GM21381 (cell line): Measurements from ENCODE around the gene AJM1.
"Not testable (repeated sequence)": the region's sequence is repeated elsewhere in the genome, so short reads cannot be mapped to it uniquely, and the experiment has no call there.

Experiments used
- ATAC-seq: cut with Tn5 transposase; IDR thresholded peaks from one replicate; pipeline ENCODE4 v1.9.1; 2021; ENCODE audit warnings: mild to moderate bottlenecking, moderate library complexity; ENCODE audit not compliant: unreplicated experiment

The AJM1 gene

DNA sequence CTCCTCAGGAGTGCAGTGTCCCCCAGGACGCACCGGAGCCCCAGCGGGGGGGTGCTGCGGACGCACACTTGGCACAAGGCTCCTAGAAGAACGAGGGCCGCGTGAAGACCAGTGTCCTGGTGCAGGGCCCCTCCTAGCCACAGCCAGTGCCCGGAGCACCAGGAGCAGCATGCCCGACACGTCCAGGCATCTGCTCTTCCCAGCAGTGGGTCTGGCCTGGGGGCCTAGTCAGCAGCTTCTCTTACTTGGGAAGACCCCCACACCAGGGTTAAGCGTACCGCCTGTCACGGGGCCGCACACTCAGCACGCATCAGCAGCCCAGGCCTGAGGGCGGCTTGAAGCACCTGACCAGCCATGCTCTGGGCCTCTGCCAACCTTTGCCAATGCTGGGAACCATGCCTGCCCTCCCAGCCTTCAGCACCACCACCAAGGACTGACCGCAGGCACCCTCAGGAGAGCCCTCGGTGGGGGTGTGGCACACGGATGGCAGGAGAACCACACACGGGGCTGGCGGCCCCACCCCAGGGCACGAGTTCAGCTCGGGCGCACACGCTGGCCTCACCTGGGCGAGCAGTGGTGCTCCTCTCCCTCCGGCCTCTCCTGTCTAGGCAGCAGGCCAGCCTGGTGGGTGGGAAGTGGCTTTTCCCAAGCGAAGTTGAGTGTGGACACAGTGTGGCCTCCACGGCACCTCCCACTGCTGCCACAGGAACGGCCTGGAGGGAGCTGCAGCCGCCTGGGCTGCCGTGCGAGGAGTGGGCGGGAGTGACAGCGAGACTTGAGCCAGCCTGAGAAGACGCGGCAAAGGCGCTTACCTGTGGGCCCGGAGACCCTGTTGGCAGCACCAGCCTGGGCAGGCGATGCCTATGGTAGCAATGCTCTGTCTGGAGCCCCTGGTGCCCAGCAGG is 12.0 kb upstream of the AJM1 start:
- ATAC-seq: no peak

DNA sequence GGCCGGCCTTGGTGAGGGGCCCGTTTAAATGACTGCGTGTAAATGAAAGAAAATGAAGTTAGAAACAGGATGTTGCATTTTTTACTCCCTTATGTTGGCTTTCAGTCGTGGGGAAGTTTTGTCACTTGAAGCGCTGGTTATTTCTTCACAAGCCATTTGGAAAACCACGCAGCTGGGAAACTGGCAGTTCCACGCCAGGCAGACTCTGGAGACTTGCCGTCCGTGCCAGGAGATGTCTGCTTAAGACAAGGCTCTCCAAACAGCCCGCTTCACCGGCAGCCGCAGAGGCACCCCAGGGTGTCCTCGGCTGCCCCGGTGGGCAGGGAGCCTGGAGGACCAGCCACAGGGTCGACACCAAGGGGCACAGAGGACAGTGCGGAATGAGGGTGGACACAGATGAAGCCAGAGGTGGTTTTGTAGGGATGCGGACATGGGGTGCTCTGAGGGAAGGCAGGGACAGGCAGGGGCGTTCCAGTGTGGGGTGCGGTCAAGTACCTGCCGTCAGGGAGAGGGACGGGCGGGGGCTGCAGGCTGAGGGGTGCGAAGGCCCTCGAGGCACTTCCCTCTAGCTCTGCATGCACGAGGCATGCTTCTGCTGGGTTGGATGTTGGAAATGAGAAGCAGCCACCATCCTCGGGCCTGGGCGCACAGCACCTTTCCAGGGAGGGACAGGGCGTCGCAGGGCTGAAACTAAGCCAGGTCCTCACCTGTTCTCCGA is 11.1 kb upstream of the AJM1 start:
- no peak for ATAC-seq

DNA sequence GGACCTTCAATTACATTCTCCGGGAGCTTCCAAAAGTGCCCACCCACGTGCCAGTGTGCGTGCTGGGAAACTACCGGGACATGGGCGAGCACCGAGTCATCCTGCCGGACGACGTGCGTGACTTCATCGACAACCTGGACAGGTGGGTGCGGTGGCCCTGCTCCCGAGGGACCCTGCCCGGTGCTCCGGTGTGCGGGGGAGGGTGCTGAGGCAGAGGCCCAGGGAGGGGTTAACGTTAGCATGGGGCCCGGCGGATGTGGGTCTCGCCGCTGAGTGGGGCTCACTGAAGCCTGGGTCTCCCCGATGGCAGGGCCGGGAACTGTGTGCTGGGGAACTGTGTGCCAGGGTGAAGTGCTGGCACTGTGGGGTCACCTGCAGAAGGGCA is 10.6 kb upstream of the AJM1 start:
- ATAC-seq: no peak

DNA sequence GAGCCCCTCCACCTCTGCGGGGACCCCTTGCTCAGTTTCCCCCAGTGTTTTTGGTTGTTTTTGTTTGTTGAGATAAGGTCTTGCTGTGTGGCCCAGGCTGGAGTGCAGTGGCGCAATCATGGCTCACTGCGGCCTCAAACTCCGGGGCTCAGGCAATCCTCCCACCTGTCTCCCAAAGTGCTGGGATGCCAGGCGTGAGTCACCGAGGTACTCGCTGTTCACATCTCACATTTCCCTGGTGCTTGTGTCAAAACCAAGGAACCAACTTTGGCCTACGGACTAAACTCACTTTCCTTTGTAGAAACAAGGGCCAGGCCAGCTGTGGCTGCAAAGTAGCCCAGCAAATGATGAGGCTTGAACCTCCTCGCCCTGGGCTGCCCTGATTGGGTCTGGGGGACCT is 9.7 kb upstream of the AJM1 start:
- no peak for ATAC-seq

DNA sequence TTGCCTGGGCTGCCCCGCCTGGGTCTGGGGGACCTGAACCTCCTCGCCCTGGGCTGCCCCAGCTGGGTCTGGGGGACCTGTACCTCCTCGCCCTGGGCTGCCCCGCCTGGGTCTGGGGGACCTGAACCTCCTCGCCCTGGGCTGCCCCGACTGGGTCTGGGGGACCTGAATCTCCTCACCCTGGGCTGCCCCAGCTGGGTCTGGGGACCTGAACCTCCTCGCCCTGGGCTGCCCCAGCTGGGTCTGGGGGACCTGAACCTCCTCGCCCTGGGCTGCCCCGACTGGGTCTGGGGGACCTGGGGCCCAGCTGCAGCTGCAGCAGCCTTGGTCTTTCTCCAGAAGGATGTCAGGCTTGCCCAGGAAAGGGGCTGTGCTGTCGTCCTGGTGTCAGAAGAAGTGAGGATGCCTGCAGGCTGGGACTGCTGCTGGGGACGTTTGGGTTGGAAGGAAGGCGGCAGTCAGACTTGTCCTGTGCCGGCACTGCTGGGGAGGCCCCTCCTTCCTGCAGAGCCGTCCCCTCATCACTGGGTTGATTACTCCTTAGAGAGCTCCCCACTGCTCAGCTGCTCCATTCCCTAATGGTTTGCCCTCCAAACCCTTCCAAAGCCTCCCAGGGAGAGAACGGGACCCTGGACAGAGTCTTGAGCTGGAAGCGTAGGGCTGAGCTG is 8.8 kb upstream of the AJM1 start:
- ATAC-seq: not testable (repeated sequence)

DNA sequence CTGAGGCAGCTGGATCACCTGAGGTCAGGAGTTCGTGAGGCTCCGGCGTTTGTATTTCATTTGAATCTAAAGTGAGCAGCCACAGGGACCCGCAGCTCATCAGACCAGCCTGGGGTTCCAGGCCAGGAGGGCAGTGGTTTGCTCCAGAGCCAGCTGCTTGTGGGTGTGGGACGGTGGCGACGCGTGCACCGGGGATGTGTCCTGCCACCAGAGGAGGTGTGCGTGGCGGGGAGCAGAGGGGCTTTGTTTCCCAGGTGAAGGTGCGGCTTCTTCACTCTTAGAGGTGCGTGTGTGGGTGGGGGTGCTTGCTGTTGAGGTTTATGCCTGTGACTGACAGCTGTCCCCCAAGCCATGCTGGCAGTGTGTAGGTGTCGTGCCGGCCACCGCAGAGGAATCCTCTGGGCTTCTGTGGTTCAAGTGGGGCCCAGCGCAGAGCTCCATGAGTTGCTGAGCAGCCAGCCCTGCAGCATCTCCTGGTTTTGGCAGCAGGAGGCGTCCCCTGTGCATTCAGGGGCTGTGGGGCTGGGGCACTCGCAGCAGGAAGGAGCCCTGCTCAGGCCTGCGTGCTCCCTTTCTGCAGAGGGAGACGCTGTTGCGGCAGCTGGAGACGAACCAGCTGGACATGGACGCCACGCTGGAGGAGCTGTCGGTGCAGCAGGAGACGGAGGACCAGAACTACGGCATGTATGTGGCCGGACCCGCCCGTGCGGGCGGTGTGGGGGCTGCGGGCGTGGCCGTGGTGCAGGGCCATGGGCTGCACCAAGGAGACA is 6.9 kb upstream of the AJM1 start:
- no peak for ATAC-seq

DNA sequence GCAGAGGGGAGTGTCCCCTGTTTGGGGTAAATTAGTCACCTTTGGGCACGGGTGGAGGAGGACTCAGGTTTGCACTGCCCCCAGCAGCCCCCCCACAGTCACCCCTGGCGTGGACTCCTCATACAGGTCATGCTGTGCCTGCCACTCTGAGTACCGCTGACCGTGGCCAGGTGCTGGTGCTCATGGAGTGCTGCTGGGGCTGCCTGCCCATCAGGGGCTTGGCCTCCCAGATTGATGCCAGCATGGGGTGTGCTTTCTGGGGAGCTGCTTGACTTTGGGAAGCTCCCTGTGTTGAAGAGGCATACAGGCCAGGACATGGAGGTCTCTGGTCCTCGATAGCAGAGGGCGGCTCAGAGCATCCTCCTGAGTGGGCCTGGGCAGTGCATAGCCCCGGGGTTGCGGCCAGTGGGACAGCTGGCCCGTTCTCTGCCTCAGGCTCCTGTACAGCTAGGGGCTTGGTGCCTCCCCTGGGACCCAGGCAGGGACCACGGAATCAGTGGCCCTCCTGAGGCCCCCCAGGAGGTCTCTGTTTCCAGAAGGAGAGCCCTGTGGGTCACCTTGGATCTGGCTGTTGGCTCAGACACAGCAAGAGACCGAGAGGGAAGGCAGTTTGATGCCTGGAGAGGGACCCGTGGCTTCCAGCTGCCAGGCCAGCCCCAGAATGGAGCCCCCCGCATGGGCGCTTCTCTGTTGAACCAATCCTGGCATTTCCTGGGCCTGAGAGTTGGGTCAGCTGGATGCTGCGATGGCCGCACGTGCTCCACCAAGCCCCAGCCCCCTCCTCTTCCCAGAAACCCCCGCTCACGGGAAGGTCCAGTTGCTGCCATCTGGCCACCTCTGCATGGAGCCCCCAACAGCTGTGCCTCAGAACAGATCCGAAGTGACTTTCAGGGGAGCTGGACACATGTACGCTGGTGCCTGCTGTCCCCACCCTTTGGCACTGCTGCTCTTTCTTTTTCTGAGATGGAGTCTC is 6.1 kb upstream of the AJM1 start:
- no peak for ATAC-seq

DNA sequence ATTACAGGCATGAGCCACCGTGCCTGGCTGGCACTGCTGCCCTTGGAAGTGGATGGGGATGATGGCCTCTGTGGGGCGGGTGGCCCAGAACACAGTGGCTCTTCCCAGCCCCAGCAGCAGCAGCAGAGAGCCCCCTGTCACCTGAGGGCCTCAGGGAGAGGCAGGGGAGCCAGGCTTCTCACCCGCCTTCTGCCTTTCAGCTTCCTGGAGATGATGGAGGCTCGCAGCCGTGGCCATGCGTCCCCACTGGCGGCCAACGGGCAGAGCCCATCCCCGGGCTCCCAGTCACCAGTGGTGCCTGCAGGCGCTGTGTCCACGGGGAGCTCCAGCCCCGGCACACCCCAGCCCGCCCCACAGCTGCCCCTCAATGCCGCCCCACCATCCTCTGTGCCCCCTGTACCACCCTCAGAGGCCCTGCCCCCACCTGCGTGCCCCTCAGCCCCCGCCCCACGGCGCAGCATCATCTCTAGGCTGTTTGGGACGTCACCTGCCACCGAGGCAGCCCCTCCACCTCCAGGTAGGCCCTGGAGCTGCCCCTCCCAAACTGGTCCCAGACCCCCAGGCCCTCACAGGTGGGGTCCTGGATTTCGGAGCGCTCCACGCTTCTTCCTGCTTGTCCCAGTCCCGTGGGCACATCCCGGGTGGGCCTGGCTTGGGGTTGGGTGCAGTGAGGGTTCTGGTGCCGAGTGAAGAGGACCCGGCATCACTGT is 5.0 kb upstream of the AJM1 start:
- ATAC-seq: no peak

DNA sequence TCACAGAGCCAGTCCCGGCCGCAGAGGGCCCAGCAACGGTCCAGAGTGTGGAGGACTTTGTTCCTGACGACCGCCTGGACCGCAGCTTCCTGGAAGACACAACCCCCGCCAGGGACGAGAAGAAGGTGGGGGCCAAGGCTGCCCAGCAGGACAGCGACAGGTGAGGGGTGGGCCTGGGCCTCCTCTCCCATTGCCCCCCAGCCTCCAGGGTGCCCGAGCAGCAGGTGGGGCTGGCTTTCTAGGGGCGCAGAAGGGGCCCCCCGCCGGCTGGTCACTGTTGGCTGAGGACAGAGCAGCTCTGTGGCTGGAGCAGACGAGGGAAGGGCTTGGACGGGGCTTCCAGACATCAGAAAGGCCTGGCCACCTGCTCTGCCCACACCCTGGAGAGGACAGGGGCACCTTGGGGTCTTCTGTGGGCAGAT is 4.4 kb upstream of the AJM1 start:
- not testable (repeated sequence) for ATAC-seq

DNA sequence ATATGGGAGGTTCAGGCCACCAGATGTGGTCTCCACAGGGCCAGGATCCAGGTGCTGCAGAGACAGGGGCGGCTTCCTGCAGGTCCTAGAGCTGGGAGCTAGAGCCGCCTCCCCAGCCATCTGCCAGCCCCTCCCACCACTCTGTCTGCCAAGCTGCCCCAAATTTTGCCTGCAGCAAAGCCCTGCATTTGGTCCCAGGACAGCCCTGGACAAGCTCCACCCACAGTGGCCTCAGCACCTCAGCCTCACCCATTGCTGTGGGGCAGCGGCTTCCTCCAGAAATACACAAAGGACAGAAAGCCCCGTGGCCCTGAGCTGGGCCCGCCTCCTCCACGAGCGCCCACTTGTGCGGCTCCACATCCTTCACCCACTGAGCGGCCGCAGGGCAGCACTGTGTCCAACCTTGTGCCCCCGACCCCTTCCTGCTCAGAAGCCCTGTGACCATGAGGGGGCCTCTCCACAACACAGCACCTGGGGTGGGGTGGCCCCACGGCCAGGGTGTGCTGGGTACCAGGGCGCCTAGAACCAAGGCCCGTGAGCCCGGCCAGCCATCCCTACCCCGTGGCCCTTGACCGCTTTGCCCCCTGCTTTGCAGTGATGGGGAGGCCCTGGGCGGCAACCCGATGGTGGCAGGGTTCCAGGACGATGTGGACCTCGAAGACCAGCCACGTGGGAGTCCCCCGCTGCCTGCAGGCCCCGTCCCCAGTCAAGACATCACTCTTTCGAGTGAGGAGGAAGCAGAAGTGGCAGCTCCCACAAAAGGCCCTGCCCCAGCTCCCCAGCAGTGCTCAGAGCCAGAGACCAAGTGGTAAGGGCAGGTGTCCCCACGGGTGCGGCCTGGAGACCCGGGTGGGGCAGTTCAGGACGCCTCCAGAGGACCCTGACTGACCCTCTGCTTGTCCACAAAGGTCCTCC is 3.7 kb upstream of the AJM1 start:
- ATAC-seq: no peak

DNA sequence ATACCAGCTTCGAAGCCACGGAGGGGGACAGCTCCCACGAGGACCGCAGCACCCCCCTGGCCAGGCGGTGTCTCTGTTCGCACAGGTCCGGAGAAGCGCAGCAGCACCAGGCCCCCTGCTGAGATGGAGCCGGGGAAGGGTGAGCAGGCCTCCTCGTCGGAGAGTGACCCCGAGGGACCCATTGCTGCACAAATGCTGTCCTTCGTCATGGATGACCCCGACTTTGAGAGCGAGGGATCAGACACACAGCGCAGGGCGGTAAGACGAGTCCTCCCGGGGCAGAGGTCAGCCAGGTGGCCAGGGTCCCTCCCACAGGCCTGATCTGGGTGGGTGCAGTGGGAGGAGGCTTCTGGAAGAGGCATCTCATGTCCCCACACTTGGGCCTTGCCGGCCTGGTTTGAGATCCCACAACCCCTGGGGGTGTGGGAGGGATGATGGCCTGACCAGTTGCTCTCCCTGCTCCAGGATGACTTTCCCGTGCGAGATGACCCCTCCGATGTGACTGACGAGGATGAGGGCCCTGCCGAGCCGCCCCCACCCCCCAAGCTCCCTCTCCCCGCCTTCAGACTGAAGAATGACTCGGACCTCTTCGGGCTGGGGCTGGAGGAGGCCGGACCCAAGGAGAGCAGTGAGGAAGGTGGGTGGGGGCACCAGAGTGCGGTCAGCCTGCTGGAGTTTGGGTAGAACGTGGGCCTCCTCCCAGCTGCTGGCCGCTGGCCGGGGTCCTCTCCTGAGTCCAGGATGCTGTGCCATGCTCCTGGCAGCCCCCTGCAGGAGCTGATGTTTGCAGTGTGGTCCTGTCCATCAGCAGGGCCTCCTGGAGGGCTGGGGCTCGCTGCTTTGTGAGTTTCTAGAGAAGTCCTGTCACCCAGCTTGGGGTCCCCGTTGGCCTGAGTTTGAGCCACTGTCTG is 2.8 kb upstream of the AJM1 start:
- no peak for ATAC-seq

DNA sequence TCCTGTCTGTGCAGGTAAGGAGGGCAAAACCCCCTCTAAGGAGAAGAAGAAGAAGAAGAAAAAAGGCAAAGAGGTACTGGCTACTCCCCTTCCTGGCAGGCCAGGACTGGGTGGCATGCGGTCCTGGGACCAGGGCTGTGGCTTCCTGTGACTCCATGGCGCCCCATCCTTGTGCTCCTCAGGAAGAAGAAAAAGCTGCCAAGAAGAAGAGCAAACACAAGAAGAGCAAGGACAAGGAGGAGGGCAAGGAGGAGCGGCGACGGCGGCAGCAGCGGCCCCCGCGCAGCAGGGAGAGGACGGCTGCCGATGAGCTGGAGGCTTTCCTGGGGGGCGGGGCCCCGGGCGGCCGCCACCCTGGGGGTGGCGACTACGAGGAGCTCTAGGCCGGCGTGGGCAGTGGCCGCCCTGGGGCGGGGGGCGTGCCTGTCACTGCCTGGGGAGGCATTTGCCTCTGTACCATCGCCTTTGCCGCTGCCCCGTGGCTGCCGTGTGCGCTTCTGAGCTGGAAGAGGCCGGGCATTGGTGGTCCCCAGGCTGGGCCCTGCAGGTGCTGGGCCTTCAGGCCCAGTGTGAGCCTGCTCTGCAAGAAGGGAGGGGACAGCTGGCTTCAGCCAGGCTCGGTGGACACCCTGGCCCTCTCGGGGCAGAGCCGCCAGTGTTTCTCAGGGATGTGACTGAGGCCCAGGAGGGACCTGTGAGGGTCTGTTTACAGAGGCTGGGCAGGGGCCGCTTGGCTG is 2.0 kb upstream of the AJM1 start:
- no peak for ATAC-seq

DNA sequence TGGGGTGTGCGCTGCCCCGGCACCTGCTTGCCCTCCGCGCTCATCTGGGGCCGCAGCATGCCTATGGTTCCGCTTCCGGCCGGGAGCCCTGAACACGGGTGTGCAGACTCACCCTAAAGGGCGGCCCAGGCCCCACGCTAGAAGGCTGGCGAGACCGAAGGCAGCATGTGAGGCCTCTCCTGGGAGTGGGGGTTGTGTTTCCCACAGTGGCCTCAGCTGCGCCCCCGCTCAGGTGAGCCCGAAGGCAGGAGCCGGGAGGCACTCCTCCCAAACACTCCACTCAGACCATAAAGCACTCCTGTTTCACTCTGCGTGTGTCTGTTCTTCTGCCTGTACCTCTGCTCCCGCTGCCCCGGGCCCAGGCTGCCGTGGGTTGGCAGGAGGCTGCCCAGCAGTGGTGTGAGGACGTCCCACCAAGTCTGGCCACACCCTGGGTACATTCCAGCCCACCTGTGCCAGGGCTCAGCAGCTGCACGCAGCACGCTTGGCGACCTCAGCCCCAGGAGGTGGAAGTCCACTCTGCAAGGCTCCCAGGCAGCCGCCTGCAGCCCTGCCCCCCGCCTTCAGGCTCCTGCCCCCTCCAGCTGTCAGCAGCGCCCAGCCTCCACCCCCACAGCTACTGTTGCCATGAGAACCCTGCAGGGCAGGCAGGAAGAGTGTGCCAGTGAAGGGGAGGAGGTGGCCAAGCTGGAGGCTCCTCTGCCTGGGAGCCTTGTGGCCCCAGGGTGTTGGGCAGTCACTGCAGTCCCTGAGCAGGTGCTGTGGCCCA is 1.2 kb upstream of the AJM1 start:
- ATAC-seq: no peak

DNA sequence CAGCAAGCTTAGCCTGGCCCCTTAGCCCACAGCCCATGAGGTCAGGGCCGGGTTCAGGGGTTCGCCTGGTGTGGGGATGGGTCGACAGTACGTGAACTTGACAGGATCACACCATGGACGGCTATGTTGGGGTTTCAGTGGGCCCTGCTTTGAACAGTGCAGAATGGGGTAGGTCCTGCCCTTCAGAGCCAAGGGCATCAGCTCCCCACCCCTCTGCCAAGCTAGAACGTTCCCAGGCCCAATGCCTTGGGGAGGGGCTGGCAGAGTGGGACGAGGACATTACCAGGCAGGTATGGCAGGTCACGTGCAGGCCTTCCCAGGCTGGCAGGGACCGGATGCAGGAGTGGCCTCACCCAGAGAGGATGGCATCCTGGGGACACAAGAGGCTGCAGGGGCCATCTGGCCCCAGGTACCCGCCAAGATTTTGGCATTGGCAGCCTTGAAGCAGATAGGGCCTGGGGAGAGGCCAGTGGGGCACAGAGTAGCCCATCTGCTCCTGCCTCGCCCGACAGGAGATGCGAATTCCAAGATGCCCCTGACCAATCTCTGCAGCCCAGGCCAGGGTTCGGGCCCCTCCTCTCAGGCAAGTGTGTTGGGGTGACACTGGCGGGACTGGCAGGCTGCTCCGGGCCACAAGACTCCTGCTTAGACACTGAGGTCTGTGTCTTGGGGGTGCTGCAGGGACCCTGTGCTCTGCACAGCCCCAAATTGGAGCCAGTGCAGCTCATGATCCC is 465 bp upstream of the AJM1 start:
- not testable (repeated sequence) for ATAC-seq
